Skin of body (tissue), 2 donors: ENCODE data around the gene RPE. TPM values are rescaled to one million over a fixed set of nuclear protein-coding genes. Genes with fewer than 3 reads are reported as not detected.

Experiments used
- DNase-seq: peaks from one replicate; lab custom pipeline; 2025; lab: John Stamatoyannopoulos, UW
- total RNA-seq: library from RNA; depleted of rRNA; stranded (reverse); fragments of >200 nt; gene quantifications from one replicate; pipeline ENCODE4 v1.2.3, GENCODE V29; 2014

The RPE gene
- 49.7 TPM for total RNA-seq

GRCh38 chr2:210002158-210003157 is at the start of gene RPE:
RPE (plus strand) TSS chr2:210002638; CDS start chr2:210002662, 24 bp downstream.
- DNase-seq, result peak; percentile 87

- no peak for DNase-seq
These were observed 46.2 kb upstream of the RPE start for GRCh38 chr2:209956271-209956670.

GRCh38 chr2:209958016-209958415 is 44.4 kb upstream of the RPE start:
- DNase-seq, result no peak

GRCh38 chr2:209960045-209960444 is 42.4 kb upstream of the RPE start:
- DNase-seq, result no peak

GRCh38 chr2:209960676-209961630 is 41.5 kb upstream of the RPE start:
- DNase-seq, result peak; percentile 47

GRCh38 chr2:209965723-209966122 is 36.7 kb upstream of the RPE start:
- no peak for DNase-seq

GRCh38 chr2:209969692-209970091 is 32.7 kb upstream of the RPE start:
- DNase-seq, result no peak

GRCh38 chr2:209970271-209970670 is 32.2 kb upstream of the RPE start:
- no peak for DNase-seq

- no peak for DNase-seq
These were observed 31.7 kb upstream of the RPE start for GRCh38 chr2:209970711-209971110.

- DNase-seq, result no peak
These were observed 29.1 kb upstream of the RPE start for GRCh38 chr2:209973328-209973727.

- no peak for DNase-seq
These were observed 27.9 kb upstream of the RPE start for GRCh38 chr2:209974576-209974975.

- DNase-seq, result no peak
These were observed 25.6 kb upstream of the RPE start for GRCh38 chr2:209976698-209977385.

- DNase-seq, result peak; percentile 17
These were observed 24.8 kb upstream of the RPE start for GRCh38 chr2:209977386-209978239.

GRCh38 chr2:209984291-209984690 is 18.1 kb upstream of the RPE start:
- DNase-seq, result no peak

- DNase-seq, result no peak
These were observed 16.6 kb upstream of the RPE start for GRCh38 chr2:209985874-209986273.

- no peak for DNase-seq
These were observed 16.0 kb upstream of the RPE start for GRCh38 chr2:209986415-209986814.

- DNase-seq, result no peak
These were observed 14.4 kb upstream of the RPE start for GRCh38 chr2:209988010-209988409.

- DNase-seq, result no peak
These were observed 11.6 kb upstream of the RPE start for GRCh38 chr2:209990838-209991237.

- DNase-seq, result no peak
These were observed 8.5 kb upstream of the RPE start for GRCh38 chr2:209993968-209994367.

- no peak for DNase-seq
These were observed 3.8 kb upstream of the RPE start for GRCh38 chr2:209998596-209998995.
